Peyer's patch (tissue), 4 donors: ENCODE data around the gene PRKAR1B. TPM values are rescaled to one million over a fixed set of nuclear protein-coding genes. Genes with fewer than 3 reads are reported as not detected.

Experiments used
- DNase-seq, 3 donors: peaks; one replicate each; pipeline ENCODE4 v3.0.0-alpha.2; 2017 to 2019
- H3K27ac ChIP-seq, 4 donors: fragments of 200-600 bp; sonication (generic); one replicate each; pipeline ENCODE4 v1.5.1; 2016 to 2019
- H3K27me3 ChIP-seq, 2 donors: fragments of 200-600 bp; sonication (generic); one replicate each; pipeline ENCODE4 v1.5.1; 2019
- H3K36me3 ChIP-seq, 3 donors: fragments of 200-600 bp; sonication (generic); one replicate each; pipeline ENCODE4 v1.5.1; 2016 to 2019
- H3K4me1 ChIP-seq, 4 donors: fragments of 200-600 bp; sonication (generic); one replicate each; pipeline ENCODE4 v1.5.1; 2016 to 2019
- H3K4me3 ChIP-seq, 4 donors: fragments of 200-600 bp; sonication (generic); 1 replicate in 3 of 4; 2 replicates in 1 of 4; pipeline ENCODE4 v1.5.1; 2016 to 2019; ENCODE audit warnings: mild to moderate bottlenecking in 1 of 4
- H3K9me3 ChIP-seq, 4 donors: fragments of 200-600 bp; sonication (generic); one replicate each; pipeline ENCODE4 v1.5.1; 2016 to 2019; ENCODE audit warnings: mild to moderate bottlenecking in 1 of 4
- POLR2A ChIP-seq, 2 donors: fragments of 450-650 bp; IDR thresholded peaks; one replicate each; pipeline ENCODE4 v1.5.1; 2017; ENCODE audit warnings: antibody characterized with exemption in 2 of 2, mild to moderate bottlenecking in 2 of 2, moderate library complexity in 2 of 2
- total RNA-seq, 4 donors: library from RNA; depleted of rRNA; stranded (reverse); fragments of >200 nt; gene quantifications; one replicate each; pipeline ENCODE4 v1.1.0, GENCODE V29; 2016
- TF ChIP-seq, protein P1 (sequence below), 6 experiments: fragments of 450-650 bp in 4 of 6; fragments of 200-600 bp in 2 of 6; sonication (generic) in 1 of 6; IDR thresholded peaks; one replicate each; pipeline ENCODE4 v1.5.1; 2017 to 2019; ENCODE audit warnings: antibody characterized with exemption in 6 of 6, mild to moderate bottlenecking in 3 of 6, moderate library complexity in 1 of 6

The PRKAR1B gene
- total RNA-seq, 4 donors from 2014 or later = 13.0 to 42.9 (median 17.0) TPM

GRCh38 chr7:572416-573268, 154.4 kb downstream of the PRKAR1B start:
- no peak for TF ChIP-seq POLR2A (IDR thresholded peaks at IDR 0.05)
- TF ChIP-seq, protein P1, sequence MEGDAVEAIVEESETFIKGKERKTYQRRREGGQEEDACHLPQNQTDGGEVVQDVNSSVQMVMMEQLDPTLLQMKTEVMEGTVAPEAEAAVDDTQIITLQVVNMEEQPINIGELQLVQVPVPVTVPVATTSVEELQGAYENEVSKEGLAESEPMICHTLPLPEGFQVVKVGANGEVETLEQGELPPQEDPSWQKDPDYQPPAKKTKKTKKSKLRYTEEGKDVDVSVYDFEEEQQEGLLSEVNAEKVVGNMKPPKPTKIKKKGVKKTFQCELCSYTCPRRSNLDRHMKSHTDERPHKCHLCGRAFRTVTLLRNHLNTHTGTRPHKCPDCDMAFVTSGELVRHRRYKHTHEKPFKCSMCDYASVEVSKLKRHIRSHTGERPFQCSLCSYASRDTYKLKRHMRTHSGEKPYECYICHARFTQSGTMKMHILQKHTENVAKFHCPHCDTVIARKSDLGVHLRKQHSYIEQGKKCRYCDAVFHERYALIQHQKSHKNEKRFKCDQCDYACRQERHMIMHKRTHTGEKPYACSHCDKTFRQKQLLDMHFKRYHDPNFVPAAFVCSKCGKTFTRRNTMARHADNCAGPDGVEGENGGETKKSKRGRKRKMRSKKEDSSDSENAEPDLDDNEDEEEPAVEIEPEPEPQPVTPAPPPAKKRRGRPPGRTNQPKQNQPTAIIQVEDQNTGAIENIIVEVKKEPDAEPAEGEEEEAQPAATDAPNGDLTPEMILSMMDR (IDR thresholded peaks at IDR 0.05) = no peak
- Histone ChIP-seq H3K4me3 (no peak overlapping the region), H3K36me3 (peaks cover 0 to 6% (median 0%) of the 10 kb centered on the region in 3 donors), H3K4me1 (peaks cover 0 to 6% (median 0%) of the 10 kb centered on the region in 4 donors), H3K27me3 (no peaks in the 10 kb centered on the region), H3K9me3 (no peaks in the 10 kb centered on the region), H3K27ac (no peak overlapping the region)
- no peak for DNase-seq

GRCh38 chr7:571718-572415, 155.2 kb downstream of the PRKAR1B start:
- Histone ChIP-seq H3K9me3 (no peaks in the 10 kb centered on the region), H3K27ac (no peak overlapping the region), H3K36me3 (no peaks in the 10 kb centered on the region), H3K27me3 (no peaks in the 10 kb centered on the region), H3K4me3 (no peak overlapping the region), H3K4me1 (peaks cover 0 to 6% (median 0%) of the 10 kb centered on the region in 4 donors)
- no peak for TF ChIP-seq POLR2A (IDR thresholded peaks at IDR 0.05)
- TF ChIP-seq, protein P1 (IDR thresholded peaks at IDR 0.05) = no peak
- DNase-seq = no peak

DNA sequence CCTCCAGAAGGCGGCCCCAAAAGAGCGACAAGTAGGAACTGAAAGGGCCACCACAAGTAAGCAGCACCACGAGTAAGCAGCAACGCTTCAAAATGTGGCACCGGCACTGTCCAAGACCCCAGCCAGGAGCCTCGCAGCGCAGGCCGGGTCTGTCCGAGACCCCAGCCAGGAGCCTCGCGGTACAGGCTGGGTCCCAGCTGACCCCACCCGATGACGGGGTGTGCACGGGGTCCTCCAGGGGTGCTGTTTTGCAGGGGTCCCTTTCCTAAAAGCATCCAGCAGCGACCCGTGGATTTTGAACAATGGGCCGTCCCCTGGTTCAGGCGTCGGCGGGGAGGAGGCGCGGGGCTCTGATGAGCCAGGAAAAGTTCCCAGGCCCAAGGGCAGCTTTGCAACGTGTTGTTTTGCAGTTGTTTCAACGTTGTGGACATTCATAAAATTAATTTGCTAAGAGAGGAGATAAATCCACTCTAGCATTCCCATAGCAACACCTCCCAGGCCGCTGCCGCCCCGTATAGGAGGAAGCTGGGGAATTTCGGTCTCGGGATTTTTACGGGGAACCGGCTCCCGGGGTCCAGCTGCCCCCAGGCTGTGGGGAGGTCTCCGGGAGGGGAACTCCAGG, 155.9 kb downstream of the PRKAR1B start:
- Histone ChIP-seq H3K27me3 (no peaks in the 10 kb centered on the region), H3K36me3 (no peaks in the 10 kb centered on the region), H3K4me3 (no peak overlapping the region), H3K4me1 (peaks cover 0 to 6% (median 0%) of the 10 kb centered on the region in 4 donors), H3K27ac (no peak overlapping the region), H3K9me3 (no peaks in the 10 kb centered on the region)
- no peak for DNase-seq
- TF ChIP-seq, protein P1 (IDR thresholded peaks at IDR 0.05) = no peak
- TF ChIP-seq POLR2A (IDR thresholded peaks at IDR 0.05) = no peak

DNA sequence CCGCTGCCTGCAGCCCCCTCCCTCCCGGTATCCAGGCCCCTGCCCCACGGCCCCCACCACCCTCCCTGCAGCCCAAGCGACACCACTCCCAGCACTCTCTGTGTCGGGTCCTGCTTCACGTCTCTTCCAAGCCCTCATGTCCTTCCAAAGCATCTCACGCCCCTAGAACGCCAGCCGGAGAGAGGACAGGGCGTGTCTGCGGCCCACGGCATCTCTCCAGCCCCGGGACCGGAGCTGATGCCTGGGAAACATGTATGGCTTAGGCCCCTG, 156.3 kb downstream of the PRKAR1B start:
- Histone ChIP-seq H3K27me3 (no peaks in the 10 kb centered on the region), H3K4me1 (peaks cover 0 to 6% (median 0%) of the 10 kb centered on the region in 4 donors), H3K27ac (no peak overlapping the region), H3K36me3 (no peaks in the 10 kb centered on the region), H3K9me3 (no peaks in the 10 kb centered on the region), H3K4me3 (no peak overlapping the region)
- TF ChIP-seq, protein P1 (IDR thresholded peaks at IDR 0.05) = no peak
- no peak for TF ChIP-seq POLR2A (IDR thresholded peaks at IDR 0.05)
- DNase-seq = no peak

DNA sequence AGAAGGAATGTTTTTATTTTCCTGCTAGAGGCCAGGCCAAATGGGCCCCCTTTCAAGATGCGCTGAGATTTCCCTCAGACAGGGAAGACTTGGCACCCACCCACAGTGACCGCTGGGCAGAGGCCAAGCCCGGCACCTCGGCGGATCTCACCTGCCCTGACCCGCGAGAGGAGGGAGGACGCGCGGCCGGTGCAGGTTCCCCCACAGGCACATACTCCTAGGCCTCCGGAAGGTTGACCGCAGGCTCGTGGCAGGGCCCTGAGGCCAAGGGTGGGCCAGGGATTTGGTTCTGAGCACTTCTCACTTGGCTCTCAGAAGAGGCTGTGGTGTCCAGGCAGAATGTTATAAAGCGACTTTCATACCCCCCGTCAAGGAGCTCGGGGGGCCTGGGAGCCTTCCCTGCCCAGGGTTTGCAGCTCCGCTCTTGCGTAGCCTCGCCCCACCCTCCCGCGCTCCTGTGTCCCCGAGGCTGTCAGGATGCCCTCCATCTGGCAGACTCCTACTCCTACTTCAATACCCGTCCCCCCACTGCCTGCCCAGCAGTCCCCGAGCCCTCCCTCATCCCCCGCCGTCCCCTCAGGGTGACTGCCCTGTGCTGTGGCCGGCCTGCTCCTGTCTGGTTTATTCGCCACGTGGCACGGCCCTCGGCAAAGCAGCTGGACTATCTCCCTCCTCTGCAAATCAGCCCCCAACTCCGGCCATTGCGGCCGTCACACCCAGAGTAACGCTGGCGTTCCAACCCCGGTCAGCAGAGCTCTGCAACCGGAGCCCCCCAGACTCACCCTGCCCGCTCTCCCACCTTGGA, 156.9 kb downstream of the PRKAR1B start:
- Histone ChIP-seq H3K36me3 (no peaks in the 10 kb centered on the region), H3K4me3 (no peak overlapping the region), H3K27me3 (no peaks in the 10 kb centered on the region), H3K9me3 (no peaks in the 10 kb centered on the region), H3K27ac (no peak overlapping the region), H3K4me1 (peaks cover 0 to 6% (median 0%) of the 10 kb centered on the region in 4 donors)
- TF ChIP-seq, protein P1 (IDR thresholded peaks at IDR 0.05) = no peak
- TF ChIP-seq POLR2A (IDR thresholded peaks at IDR 0.05) = no peak
- no peak for DNase-seq
